K562 (cell line): ENCODE results near the gene PCDHGB2. TPM values are rescaled to one million over a fixed set of nuclear protein-coding genes. Genes with fewer than 3 reads are reported as not detected.

Experiments used
- ARID1B ChIP-seq: fragments of 450-650 bp; IDR thresholded peaks from 2 replicates; pipeline ENCODE4 v1.6.1; 2016; ENCODE audit warnings: antibody characterized with exemption, mild to moderate bottlenecking, inconsistent platforms
- CBX1 ChIP-seq: sonication (generic); IDR thresholded peaks from 2 replicates; pipeline ENCODE4 v1.6.1; 2016; ENCODE audit warnings: antibody characterized with exemption, low read depth, mild to moderate bottlenecking
- CEBPB ChIP-seq: fragments of 450-650 bp; IDR thresholded peaks from 2 replicates; pipeline ENCODE4 v1.6.1; 2016; ENCODE audit warnings: missing genetic modification characterization, missing compliant biosample characterization
- ETV5 ChIP-seq: sonication (generic); formaldehyde crosslinking; IDR thresholded peaks from 2 replicates; pipeline ENCODE4 v1.4.0; 2020; ENCODE audit warnings: low read depth, mild to moderate bottlenecking, missing genetic modification reagents
- HMGN3 ChIP-seq: IDR thresholded peaks from 2 replicates; pipeline ENCODE4 v1.6.1; 2011; ENCODE audit warnings: borderline replicate concordance, low read depth, mild to moderate bottlenecking, mixed read lengths, low read length; ENCODE audit not compliant: insufficient read length; ENCODE audit errors: extremely low read depth
- POLR2H ChIP-seq: IDR thresholded peaks from 2 replicates; pipeline ENCODE4 v1.6.1; 2016; ENCODE audit warnings: missing genetic modification characterization, low read depth, mild to moderate bottlenecking, control low read depth, missing compliant biosample characterization, moderate library complexity
- PTRF ChIP-seq: fragments of 450-650 bp; IDR thresholded peaks from 2 replicates; pipeline ENCODE4 v1.6.1; 2016; ENCODE audit warnings: mild to moderate bottlenecking, missing genetic modification characterization, missing compliant biosample characterization
- SMARCA5 ChIP-seq: fragments of 450-650 bp; IDR thresholded peaks from 2 replicates; pipeline ENCODE4 v1.6.1; 2016
- SUPT5H ChIP-seq: fragments of 450-650 bp; IDR thresholded peaks from 2 replicates; pipeline ENCODE4 v1.6.1; 2016
- ZNF143 ChIP-seq: sonication (generic); formaldehyde crosslinking; IDR thresholded peaks from 2 replicates; pipeline ENCODE4 v1.9.0; 2022; ENCODE audit warnings: mild to moderate bottlenecking, missing genetic modification reagents
- polyA plus RNA-seq, 8 experiments: library from polyadenylated mRNA; depleted of rRNA in 4 of 8; stranded (reverse) in 5 of 8; unstranded in 3 of 8; fragments of >200 nt; fragmentation: Nextera tagmentation in 2 of 8; fragmentation: Illumina TruSeq in 1 of 8; extraction: Ambion mirVana in 2 of 8; extraction: Trizol in 1 of 8; gene quantifications; 2 replicates each; pipeline versions ENCODE4 v1.2.1 to v1.2.3, GENCODE V29; 2011 to 2014; ENCODE audit warnings: inconsistent platforms in 1 of 8, missing spikeins in 1 of 8
- total RNA-seq, 7 experiments: library from RNA; depleted of rRNA in 6 of 7; stranded (reverse); fragments of >200 nt in 6 of 7; fragmentation: Illumina TruSeq in 2 of 7; extraction: Trizol in 2 of 7; gene quantifications; 2 replicates each; pipeline versions ENCODE4 v1.2.1 to v1.2.3, GENCODE V29; 2011 to 2021; ENCODE audit warnings: low replicate concordance in 1 of 7
- TF ChIP-seq, protein P1 (sequence below): fragments of 200-800 bp; sonication (Bioruptor generic); IDR thresholded peaks from 2 replicates; pipeline ENCODE4 v1.6.1; 2017; ENCODE audit warnings: missing genetic modification characterization, missing compliant biosample characterization
- TF ChIP-seq, protein P2 (sequence below): fragments of 150-350 bp; conservative IDR thresholded peaks from 2 replicates; pipeline ENCODE4 v1.6.1; 2014; ENCODE audit warnings: low read length
- TF ChIP-seq, protein P3 (sequence below): sonication (generic); formaldehyde crosslinking; IDR thresholded peaks from 2 replicates; pipeline ENCODE4 v1.8.0; 2022; ENCODE audit warnings: missing genetic modification reagents, mild to moderate bottlenecking, borderline replicate concordance

The PCDHGB2 gene
- total and polyA plus RNA-seq, 9 of the 15 experiments (the other 6 are each of a cell fraction or from before 2014, with no cell fraction given): 0.06 to 0.54 (median 0.29) TPM; not detected in 1

DNA sequence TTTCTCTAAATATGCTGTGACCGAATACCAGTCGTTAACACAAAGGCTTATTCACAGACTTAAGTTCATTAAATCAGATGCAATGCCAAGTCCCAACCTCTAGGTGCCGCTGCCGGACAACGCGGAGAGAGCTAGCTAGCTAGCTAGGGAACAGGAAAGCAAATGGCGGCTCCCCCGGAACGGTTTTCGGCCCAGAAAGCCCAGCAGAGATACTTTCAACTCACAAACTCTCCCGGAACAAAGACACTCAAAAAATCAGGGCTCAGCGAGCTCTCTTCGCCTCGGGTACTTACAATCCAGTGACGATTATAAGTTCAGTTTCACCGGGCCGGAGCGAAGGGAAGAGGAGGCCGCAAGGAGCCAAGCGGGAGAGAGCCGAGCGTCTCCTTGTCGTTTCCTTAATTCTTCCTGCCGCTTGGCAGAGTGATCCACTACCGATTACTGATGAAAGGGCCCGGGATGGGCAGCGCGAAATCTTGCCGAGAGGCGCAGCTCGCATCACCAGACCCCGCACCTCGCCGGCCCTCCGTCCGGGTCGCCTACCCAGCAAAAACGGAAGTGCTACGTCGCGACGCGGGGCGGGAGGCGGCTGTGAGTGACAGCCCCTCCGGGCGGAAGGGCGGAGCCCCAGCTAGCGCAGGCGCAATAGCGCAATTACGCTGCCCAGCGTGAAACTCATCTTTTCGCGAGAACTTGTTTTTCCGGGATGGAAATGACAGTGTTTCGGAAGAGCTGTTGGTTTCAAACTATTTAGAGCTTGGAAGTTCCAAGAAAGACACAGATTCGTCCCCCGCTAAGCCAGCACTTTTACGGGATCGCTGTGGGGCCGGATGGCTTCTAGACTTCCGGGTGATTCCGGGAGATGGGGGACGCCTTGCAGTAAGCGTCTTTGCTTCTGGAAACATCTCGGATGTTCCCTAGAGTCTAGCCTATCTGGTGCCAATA is 39.3 kb upstream of the PCDHGB2 start, which contains the start of gene TAF7 (continued):
- TF ChIP-seq, protein P1, sequence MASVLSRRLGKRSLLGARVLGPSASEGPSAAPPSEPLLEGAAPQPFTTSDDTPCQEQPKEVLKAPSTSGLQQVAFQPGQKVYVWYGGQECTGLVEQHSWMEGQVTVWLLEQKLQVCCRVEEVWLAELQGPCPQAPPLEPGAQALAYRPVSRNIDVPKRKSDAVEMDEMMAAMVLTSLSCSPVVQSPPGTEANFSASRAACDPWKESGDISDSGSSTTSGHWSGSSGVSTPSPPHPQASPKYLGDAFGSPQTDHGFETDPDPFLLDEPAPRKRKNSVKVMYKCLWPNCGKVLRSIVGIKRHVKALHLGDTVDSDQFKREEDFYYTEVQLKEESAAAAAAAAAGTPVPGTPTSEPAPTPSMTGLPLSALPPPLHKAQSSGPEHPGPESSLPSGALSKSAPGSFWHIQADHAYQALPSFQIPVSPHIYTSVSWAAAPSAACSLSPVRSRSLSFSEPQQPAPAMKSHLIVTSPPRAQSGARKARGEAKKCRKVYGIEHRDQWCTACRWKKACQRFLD: peak; percentile 73; the same call in 1 of the 2 replicates
- TF ChIP-seq, protein P2, sequence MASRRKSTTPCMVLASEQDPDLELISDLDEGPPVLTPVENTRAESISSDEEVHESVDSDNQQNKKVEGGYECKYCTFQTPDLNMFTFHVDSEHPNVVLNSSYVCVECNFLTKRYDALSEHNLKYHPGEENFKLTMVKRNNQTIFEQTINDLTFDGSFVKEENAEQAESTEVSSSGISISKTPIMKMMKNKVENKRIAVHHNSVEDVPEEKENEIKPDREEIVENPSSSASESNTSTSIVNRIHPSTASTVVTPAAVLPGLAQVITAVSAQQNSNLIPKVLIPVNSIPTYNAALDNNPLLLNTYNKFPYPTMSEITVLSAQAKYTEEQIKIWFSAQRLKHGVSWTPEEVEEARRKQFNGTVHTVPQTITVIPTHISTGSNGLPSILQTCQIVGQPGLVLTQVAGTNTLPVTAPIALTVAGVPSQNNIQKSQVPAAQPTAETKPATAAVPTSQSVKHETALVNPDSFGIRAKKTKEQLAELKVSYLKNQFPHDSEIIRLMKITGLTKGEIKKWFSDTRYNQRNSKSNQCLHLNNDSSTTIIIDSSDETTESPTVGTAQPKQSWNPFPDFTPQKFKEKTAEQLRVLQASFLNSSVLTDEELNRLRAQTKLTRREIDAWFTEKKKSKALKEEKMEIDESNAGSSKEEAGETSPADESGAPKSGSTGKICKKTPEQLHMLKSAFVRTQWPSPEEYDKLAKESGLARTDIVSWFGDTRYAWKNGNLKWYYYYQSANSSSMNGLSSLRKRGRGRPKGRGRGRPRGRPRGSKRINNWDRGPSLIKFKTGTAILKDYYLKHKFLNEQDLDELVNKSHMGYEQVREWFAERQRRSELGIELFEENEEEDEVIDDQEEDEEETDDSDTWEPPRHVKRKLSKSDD: 0 out of 2 replicates have a peak, but pooled peaks have one; percentile 19
- TF ChIP-seq HMGN3 (peak; percentile 69), CBX1 (peak; percentile 88), PTRF (tag) (no peak), ZNF143 (peak; percentile 44; the same call in 1 of the 2 replicates), POLR2H (peak; percentile 95), CEBPB (tag) (no peak), SUPT5H (peak; percentile 98), ETV5 (CRISPR knock-in tag) (peak; percentile 89), ARID1B (peak; percentile 25; the same call in 1 of the 2 replicates), SMARCA5 (peak; percentile 17; the same call in 1 of the 2 replicates)
- TF ChIP-seq, protein P3, sequence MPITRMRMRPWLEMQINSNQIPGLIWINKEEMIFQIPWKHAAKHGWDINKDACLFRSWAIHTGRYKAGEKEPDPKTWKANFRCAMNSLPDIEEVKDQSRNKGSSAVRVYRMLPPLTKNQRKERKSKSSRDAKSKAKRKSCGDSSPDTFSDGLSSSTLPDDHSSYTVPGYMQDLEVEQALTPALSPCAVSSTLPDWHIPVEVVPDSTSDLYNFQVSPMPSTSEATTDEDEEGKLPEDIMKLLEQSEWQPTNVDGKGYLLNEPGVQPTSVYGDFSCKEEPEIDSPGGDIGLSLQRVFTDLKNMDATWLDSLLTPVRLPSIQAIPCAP: no peak
